GM12875 (cell line): ENCODE measurements around the gene SLC30A2.

Experiments
- H3K4me3 ChIP-seq: one replicate; pipeline ENCODE4 v1.5.1; 2011; ENCODE audit warnings: low read depth, low read length, control low read depth
- TF ChIP-seq, protein P1 (sequence below): IDR thresholded peaks from 2 replicates; pipeline ENCODE4 v1.5.1; 2011; ENCODE audit warnings: low read depth, mild to moderate bottlenecking, control low read depth, inconsistent platforms, low read length, moderate library complexity, borderline replicate concordance; ENCODE audit not compliant: insufficient read depth

The SLC30A2 gene

DNA sequence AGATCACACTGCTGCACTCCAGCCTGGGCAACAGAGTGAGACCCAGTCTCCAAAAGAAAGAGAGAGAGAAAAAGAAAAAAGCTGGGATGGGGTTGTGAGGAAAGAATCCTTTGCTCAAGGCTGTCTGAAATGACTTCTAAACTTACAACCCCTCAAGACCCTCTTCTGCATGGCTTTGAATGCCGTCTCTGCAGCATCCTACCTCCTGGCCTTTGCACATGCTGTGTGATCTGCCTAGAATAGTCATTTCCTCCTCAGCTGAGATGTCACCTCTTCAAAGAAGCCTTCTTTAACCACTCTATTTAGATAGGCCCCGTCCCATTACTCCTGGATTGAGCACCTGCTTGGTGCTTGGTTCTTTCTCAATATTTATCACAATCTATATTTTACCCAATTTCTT lies 38.9 kb upstream of the SLC30A2 start:
- no peak overlapping the region for H3K4me3 ChIP-seq
- TF ChIP-seq, protein P1, sequence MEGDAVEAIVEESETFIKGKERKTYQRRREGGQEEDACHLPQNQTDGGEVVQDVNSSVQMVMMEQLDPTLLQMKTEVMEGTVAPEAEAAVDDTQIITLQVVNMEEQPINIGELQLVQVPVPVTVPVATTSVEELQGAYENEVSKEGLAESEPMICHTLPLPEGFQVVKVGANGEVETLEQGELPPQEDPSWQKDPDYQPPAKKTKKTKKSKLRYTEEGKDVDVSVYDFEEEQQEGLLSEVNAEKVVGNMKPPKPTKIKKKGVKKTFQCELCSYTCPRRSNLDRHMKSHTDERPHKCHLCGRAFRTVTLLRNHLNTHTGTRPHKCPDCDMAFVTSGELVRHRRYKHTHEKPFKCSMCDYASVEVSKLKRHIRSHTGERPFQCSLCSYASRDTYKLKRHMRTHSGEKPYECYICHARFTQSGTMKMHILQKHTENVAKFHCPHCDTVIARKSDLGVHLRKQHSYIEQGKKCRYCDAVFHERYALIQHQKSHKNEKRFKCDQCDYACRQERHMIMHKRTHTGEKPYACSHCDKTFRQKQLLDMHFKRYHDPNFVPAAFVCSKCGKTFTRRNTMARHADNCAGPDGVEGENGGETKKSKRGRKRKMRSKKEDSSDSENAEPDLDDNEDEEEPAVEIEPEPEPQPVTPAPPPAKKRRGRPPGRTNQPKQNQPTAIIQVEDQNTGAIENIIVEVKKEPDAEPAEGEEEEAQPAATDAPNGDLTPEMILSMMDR = no peak

DNA sequence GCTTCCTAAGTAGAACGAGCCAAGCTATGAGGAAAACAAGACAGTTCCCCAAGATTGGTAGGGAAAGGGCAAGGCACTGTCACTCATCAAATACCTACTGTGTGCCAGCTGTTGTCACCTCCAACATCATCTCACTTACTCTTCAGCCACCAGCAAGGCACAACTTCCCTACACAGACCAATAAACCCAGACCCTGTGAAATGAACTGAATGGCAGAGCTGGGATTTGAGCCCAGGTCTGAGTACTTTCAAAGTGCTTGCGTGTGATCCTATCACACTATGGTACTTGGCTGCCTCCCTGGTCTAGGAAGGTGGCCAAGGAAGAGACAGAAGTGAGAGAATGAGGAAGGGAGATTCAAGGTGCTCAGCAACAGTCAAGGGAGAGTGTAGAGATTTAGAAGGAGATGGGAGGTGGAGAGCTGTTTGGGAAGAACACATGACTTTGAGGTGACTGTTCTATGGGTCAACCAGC lies 38.2 kb upstream of the SLC30A2 start:
- H3K4me3 ChIP-seq = no peak overlapping the region
- TF ChIP-seq, protein P1 = no peak

DNA sequence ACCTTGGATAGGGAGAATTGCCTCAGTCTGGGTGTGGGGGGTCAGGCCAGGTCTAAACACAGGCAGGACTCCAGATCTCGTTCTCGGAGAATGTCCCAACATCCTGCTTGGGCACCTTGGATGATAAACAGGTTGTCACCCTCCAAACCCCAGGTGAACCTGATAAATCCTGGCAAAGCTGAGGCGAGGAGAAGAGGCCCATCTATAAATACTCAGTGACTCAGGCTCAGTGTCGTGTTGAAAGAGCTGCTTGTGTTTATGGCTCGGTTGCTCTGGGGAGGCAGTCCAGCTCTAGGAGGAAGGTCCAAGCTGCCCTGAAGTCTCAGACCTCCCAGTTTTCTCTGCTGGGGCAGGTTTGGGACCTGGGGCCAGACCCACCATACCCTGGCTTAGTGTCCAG lies 37.3 kb upstream of the SLC30A2 start:
- TF ChIP-seq, protein P1 = no peak
- H3K4me3 ChIP-seq = no peak overlapping the region

DNA sequence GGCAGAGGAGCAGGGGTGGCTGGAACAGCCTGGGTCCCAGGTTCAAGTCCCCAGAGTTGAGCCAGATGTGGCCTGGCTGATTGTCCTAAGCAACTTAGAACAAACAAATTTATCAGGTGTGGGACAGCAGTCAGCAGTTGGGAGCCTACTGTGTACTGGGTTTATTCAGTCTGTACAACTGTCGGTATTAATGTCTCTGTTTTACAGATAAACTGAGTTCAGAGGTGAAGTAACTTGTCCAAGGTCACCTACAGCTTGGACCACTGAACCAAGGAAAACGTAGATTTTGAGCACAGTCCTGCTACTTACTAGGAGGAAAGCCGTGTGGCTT lies 36.1 kb upstream of the SLC30A2 start:
- no peak overlapping the region for H3K4me3 ChIP-seq
- TF ChIP-seq, protein P1 = no peak

DNA sequence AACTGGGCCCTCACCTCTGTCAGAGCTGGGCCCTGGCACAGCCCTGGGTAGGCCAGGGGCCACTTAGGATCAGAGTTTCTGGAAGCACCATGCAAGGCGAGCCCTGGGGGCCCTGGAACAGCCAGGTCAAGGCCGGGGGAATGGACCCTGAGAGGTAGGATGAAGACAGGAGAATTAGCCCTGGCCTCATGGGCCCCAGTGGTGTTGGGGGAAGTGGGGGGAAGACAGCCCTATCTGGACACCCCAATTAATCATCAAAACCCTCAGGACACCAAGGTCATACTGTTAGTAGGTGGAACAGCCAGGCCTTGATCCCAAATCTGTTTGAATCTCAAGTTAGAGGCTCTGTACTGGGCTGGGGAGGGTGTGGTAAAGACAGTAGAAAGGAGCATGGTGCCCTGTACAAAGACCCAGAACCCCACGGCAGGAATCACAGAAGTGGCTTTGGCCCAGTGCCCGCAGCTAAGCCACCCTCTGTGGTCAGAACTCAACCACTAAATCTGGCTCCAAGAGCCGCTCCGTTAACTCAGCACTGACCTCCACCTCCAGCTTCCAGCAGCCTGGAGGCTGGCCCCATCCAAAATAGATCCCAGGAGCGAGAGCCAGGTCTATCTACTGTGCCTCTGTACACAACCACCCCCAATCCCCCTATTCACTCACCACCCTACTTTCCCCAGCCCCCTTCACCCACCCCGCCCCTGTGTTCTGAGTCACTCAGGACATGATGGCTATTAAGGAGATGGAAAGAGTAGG lies 35.5 kb upstream of the SLC30A2 start:
- no peak overlapping the region for H3K4me3 ChIP-seq
- TF ChIP-seq, protein P1 = no peak

DNA sequence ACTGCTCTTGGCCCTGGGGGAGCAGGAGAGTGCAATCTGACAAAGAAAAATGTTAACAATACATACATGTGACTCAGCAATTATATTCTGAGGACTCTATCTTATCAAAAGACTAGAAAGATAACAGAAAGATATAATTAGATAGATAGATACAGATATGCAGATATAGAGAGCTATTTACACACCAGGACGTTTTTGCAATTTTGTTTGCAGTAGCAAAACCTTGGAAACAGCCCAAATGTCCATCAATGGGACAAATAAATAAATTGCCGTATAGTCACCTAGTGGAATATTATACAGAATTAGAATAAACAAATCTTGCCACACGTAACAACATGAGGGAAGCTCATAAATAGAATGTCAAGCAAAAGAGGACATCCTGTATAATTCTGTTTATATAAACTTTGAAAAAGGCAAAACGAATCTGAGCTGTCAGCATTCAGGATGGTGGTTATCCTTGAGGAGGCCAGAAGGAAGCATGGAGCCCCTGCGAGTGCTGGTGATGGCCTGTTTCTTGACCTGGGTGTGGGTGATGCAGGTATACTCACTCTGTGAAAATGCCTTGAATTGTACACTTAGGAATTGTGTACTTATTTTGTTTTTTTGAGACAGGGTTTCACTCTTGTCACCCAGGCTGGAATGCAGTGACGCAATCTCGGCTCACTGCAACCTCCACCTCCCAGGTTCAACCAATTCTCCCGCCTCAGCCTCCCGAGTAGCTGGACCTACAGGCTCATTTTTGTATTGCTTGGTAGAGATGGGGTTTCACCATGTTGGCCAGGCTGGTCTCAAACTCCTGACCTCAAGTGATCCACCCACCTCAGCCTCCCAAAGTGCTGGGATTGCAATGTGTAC lies 34.3 kb upstream of the SLC30A2 start:
- H3K4me3 ChIP-seq = no peak overlapping the region
- TF ChIP-seq, protein P1 = no peak
